Right cardiac atrium (tissue), 5 donors: ENCODE measurements around the gene IZUMO1. TPM values are rescaled to one million over a fixed set of nuclear protein-coding genes. Genes with fewer than 3 reads are reported as not detected.

Experiments
- ATAC-seq, 2 donors: fragments of 200-7000 bp; cut with Tn5 transposase; one replicate each; pipeline versions ENCODE4 v1.8.0 to v1.9.1; 2020; ENCODE audit warnings: moderate library complexity in 2 of 2, mild to moderate bottlenecking in 1 of 2
- DNase-seq, 3 donors: peaks; one replicate each; pipeline ENCODE4 v3.0.0-alpha.2; 2020
- H3K27ac ChIP-seq: one replicate; pipeline ENCODE4 v1.5.1; 2013; ENCODE audit warnings: mild to moderate bottlenecking, low read length, control low read depth, moderate library complexity
- H3K27me3 ChIP-seq: one replicate; pipeline ENCODE4 v1.6.1; 2013; ENCODE audit not compliant: control insufficient read depth, insufficient read depth
- H3K4me1 ChIP-seq: one replicate; pipeline ENCODE4 v1.6.1; 2013; ENCODE audit warnings: low read length; ENCODE audit not compliant: control insufficient read depth, insufficient read depth
- H3K4me3 ChIP-seq: one replicate; pipeline ENCODE4 v1.5.1; 2013; ENCODE audit warnings: low read length, control low read depth
- H3K9me3 ChIP-seq: one replicate; pipeline ENCODE4 v1.6.1; 2013; ENCODE audit warnings: low read length; ENCODE audit not compliant: control insufficient read depth
- WGBS: extraction: QIAGEN DNeasy Blood & Tissue Kit; methylation state at CpG from one replicate; pipeline ENCODE4 v1.1.7; 2013; 5-methylcytosine and 5-hydroxymethylcytosine counted together
- intact Hi-C, 4 donors: fragments of 100-400 bp; cut with DNase I; formaldehyde crosslinking; loops; one replicate each; pipeline versions ENCODE4 v1.11.0 to v1.14.0; 2022 to 2023
- polyA plus RNA-seq: library from polyadenylated mRNA; stranded (reverse); fragments of 200-250 nt; gene quantifications from one replicate; pipeline ENCODE4 v1.2.3, GENCODE V29; 2013
- total RNA-seq, 4 donors: library from RNA; stranded (reverse); fragmentation: NEBNext Ultra II Directional; extraction: Animal tissue kit (Norgen Biotek cat#: 25700); gene quantifications; one replicate each; pipeline ENCODE4 v1.2.1, GENCODE V29; 2021
- donor health status: healthy with polysubstance abuse.
- donor health status: DM: no; HTN: yes; CAD: no.
- donor health status: DM: no; HTN: no; CAD: no.
- donor health status: DM: no; HTN: yes; CAD: no; lungs with severe emphysema.
- donor health status: DM: yes; HTN: yes; CAD: no.

The IZUMO1 gene
- total and polyA plus RNA-seq, 5 donors = 0.18 to 0.54 (median 0.34) TPM

GRCh38 chr19:48734625-48735024, 12.1 kb downstream of the IZUMO1 start:
- no peaks in the 10 kb centered on the region for H3K27me3 ChIP-seq
- H3K4me1 ChIP-seq = no peaks in the 10 kb centered on the region
- H3K9me3 ChIP-seq = no peaks in the 10 kb centered on the region
- H3K4me3 ChIP-seq = no peak overlapping the region
- H3K27ac ChIP-seq = no peak overlapping the region
- no peak for ATAC-seq
- intact Hi-C loops = no loop called here
- 95% methylated on average over 9 of the region's 9 CpGs for WGBS
- peak in 2 of 3 donors; percentile 21 to 30 for DNase-seq

- H3K9me3 ChIP-seq = no peaks in the 10 kb centered on the region
- 91% methylated on average over 4 of the region's 4 CpGs for WGBS
- DNase-seq (no peak), ATAC-seq (no peak)
- H3K27ac ChIP-seq = no peak overlapping the region
- no peaks in the 10 kb centered on the region for H3K4me1 ChIP-seq
- H3K4me3 ChIP-seq = no peak overlapping the region
- H3K27me3 ChIP-seq = no peaks in the 10 kb centered on the region
- intact Hi-C loops = no loop called here
Observed at GRCh38 chr19:48731452-48731851, 15.3 kb downstream of the IZUMO1 start.

DNA sequence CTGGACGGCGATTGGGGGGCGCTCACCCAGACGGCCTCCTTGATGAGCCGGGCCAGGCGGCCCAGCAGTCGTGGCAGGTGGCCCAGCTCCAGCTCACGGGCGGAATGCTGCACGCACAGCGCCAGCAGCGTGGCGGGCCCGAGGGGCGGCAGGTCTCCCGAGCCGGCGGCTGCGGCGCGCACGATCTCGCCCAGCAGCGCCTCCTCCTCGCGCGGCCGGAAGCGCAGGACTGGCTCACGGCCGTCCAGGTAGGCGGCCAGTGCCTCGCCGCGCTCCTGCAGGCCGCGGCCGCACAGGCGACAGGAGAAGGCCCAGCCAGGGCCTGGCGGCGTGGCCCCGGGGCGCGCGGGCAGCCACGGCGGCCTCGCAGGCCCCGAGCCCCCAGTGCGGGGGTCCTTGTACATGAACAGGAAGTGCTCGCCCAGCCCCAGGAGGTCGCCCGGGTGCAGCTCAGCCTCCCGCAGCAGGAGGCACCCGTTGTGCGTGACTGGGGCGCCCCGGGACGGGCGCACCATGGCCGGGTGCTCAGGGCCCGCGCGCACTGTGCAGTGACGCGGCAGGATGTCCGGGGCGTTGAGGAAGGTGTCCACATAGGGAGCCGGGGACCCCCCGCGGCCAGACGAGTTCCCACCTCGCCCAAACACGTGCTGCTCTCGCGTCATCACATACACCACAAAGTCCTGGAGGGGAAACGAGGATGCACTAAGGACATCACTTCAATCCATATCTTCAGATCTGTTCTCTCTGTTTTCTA, 17.6 kb downstream of the IZUMO1 start:
- intact Hi-C loops = no loop called here
- 50% methylated on average over 77 of the region's 77 CpGs for WGBS
- H3K4me3 ChIP-seq = peak overlapping the region; percentile 12
- H3K9me3 ChIP-seq = no peaks in the 10 kb centered on the region
- peak in 2 of 3 donors; percentile 68 for DNase-seq
- ATAC-seq = no peak
- peaks cover 5% of the 10 kb centered on the region for H3K4me1 ChIP-seq
- no peak overlapping the region for H3K27ac ChIP-seq
- no peaks in the 10 kb centered on the region for H3K27me3 ChIP-seq

DNA sequence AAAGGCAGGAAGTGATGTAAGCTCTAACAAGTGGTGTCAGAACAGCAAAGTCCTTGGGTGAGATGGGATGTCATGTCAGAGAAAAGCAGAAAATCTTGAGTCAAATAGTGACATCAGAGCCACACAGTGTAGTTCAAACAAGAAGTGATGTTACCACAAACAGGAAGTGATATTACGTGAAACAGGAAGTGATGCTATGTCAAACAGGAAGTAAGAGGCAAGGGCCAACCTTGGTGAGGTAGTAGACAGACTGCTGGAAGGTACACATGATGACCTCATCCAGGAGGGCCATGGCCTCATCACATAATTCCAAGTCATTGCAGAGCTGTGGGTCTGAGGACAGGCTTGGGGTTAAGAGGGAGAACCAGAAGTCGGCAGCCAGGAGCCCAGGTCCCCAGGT, 20.2 kb downstream of the IZUMO1 start:
- H3K27ac ChIP-seq = peak overlapping the region; percentile 12
- WGBS = 69% methylated on average over 2 of the region's 2 CpGs
- peak in 1 of 3 donors; percentile 42 for DNase-seq
- intact Hi-C loops = no loop called here
- H3K4me1 ChIP-seq = peaks cover 5% of the 10 kb centered on the region
- no peaks in the 10 kb centered on the region for H3K9me3 ChIP-seq
- H3K4me3 ChIP-seq = no peak overlapping the region
- ATAC-seq = peak in 1 of 2 donors; percentile 8
- H3K27me3 ChIP-seq = no peaks in the 10 kb centered on the region

DNA sequence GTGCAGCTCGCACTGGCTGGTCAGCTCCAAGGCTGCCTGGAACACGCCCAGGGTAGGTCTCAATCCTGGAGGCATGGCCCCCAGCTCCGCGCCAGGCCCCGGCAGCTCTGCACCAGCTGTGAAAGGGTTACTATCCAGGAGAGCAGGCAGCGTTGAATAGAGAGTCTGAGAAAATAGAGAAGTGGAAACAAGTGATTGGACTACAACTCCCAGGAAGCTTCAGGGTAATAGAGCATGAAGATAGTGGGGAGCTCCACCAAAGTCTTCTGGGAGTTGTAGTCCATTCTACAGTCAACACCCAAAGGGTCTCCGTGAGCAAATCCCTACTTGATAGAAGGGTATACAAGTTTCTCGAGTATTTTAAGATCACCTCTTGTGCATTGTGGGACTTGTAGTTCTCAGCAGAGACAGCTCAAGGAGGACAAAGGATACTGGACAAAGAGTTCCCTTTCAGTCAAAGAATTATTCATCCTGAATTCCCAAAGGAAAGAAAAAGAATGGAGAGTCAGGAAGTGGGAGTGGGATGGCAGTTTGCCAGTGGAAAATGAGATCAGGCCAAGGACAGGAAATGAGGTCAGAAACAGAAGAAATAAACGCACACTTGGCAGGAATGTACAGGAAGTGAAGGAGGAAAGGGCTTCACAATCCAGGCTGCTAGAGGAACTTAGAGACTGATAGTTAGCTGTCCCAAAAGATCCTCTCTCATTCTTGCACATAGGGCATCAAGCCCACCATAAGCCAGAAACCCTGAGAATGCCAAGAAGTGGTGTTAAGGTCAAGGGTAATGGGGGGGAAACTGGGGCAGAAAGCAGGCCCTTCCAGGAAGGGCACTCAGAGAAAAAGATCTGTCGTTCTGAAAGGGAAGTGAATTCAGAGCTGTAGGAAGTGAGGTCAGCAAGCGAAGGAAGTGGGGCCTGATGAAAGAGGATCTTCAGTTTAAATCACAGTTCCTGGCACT, 21.6 kb downstream of the IZUMO1 start:
- no peaks in the 10 kb centered on the region for H3K9me3 ChIP-seq
- no peak overlapping the region for H3K4me3 ChIP-seq
- ATAC-seq = peak; percentile 25 to 60
- H3K27me3 ChIP-seq = no peaks in the 10 kb centered on the region
- intact Hi-C loops = no loop called here
- DNase-seq = peak; percentile 69 to 78 (median 76)
- H3K27ac ChIP-seq = peak overlapping the region; percentile 89
- peaks cover 5% of the 10 kb centered on the region for H3K4me1 ChIP-seq
- WGBS = 41% methylated on average over 11 of the region's 11 CpGs

- DNase-seq = peak in 1 of 3 donors; percentile 44
- H3K4me3 ChIP-seq = no peak overlapping the region
- intact Hi-C loops = no loop called here
- WGBS = 85% methylated on average over 11 of the region's 11 CpGs
- H3K27me3 ChIP-seq = no peaks in the 10 kb centered on the region
- no peak for ATAC-seq
- H3K9me3 ChIP-seq = no peaks in the 10 kb centered on the region
- H3K4me1 ChIP-seq = peaks cover 15% of the 10 kb centered on the region
- H3K27ac ChIP-seq = no peak overlapping the region
Observed at GRCh38 chr19:48722196-48722708, 24.5 kb downstream of the IZUMO1 start.

DNA sequence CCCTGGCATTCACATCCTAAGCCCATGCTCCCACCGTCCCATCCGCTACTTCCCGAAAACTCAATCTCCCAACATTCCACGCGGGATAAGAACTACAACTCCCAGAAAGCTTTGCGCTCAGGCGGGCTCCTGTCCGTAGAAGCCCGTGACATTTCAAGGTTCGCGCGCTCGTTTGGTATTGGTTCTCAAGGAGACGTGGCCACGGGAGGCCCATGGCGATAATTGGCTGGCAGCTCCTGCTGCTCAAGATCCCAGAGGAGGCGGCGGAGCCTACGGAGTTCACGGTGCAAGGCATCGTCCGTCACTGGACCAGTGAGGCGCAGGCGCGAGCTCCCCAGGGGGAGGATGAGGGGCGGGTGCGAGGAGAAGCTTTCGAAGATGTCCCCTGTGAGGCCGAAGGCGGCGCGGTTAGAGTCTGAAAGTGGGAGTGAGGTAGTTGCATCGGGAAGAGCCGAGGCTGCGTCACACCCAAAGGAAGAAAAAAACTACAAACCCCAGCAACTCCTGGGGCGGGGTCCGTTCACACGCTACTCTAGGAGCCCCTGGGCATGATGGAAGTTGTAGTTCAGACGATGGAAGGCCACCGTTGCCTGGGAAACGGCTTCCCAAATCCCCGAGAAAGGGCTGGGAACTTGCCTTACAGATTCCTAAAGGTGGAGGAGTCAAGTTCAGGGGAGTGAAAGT, 26.0 kb downstream of the IZUMO1 start:
- Histone ChIP-seq H3K27ac (peak overlapping the region; percentile 92), H3K9me3 (no peaks in the 10 kb centered on the region), H3K4me1 (peaks cover 17% of the 10 kb centered on the region), H3K27me3 (no peaks in the 10 kb centered on the region), H3K4me3 (peak overlapping the region; percentile 39)
- intact Hi-C loops = no loop called here
- DNase-seq (peak; percentile 98 to 100 (median 99)), ATAC-seq (peak; percentile 74 to 87)
- 21% methylated on average over 42 of the region's 42 CpGs for WGBS

- peak overlapping the region; percentile 13 for H3K4me3 ChIP-seq
- ATAC-seq (peak; percentile 8 to 23), DNase-seq (no peak)
- H3K9me3 ChIP-seq = no peaks in the 10 kb centered on the region
- H3K27ac ChIP-seq = peak overlapping the region; percentile 92
- no peaks in the 10 kb centered on the region for H3K27me3 ChIP-seq
- WGBS = 24% methylated on average over 12 of the region's 12 CpGs
- intact Hi-C loops = no loop called here
- peaks cover 17% of the 10 kb centered on the region for H3K4me1 ChIP-seq
Observed at GRCh38 chr19:48720251-48720612, 26.5 kb downstream of the IZUMO1 start.

GRCh38 chr19:48719263-48720171, 27.2 kb downstream of the IZUMO1 start, which contains the start of gene MAMSTR:
Gene MAMSTR, minus strand, starts transcription at chr19:48719725. Its CDS starts 694 bp downstream, at chr19:48719031.
- peak within 1 kb of the TSS; percentile 13 for H3K4me3 ChIP-seq

More at GRCh38 chr19:48719263-48720171, 27.2 kb downstream of the IZUMO1 start, which contains the start of gene MAMSTR:
- intact Hi-C loops = no loop called here
- Histone ChIP-seq H3K27ac (peak within 1 kb of the TSS; percentile 92), H3K9me3 (no peaks in the 10 kb centered on the region), H3K27me3 (no peaks in the 10 kb centered on the region), H3K4me1 (peaks cover 18% of the 10 kb centered on the region)
- peak in 1 of 2 donors; percentile 3 for ATAC-seq
- WGBS = 60% methylated on average over 33 of the region's 33 CpGs
- DNase-seq = peak; percentile 46 to 80 (median 69)
